Endodermal cell (in vitro differentiated cells): ENCODE measurements around the gene IL20. TPM values are rescaled to one million over a fixed set of nuclear protein-coding genes. Genes with fewer than 3 reads are reported as not detected.

Source experiments
- DNase-seq: peaks from one replicate; pipeline ENCODE4 v3.0.0-alpha.2; 2017
- H3K27ac ChIP-seq: 2 replicates; pipeline ENCODE4 v1.5.1; 2013; ENCODE audit warnings: mild to moderate bottlenecking, low read depth, low read length, moderate library complexity
- H3K27me3 ChIP-seq: 2 replicates; pipeline ENCODE4 v1.6.1; 2013; ENCODE audit warnings: mild to moderate bottlenecking, low read length, moderate library complexity; ENCODE audit not compliant: insufficient read depth, control insufficient read depth, poor library complexity, severe bottlenecking
- H3K36me3 ChIP-seq: 2 replicates; pipeline ENCODE4 v1.7.0; 2013; ENCODE audit warnings: mild to moderate bottlenecking, low read length, moderate library complexity; ENCODE audit not compliant: control insufficient read depth, insufficient read depth
- H3K4me1 ChIP-seq: one replicate; pipeline ENCODE4 v1.7.0; 2013; ENCODE audit warnings: low read length; ENCODE audit not compliant: control insufficient read depth, insufficient read depth
- H3K4me3 ChIP-seq: 2 replicates; pipeline ENCODE4 v1.5.1; 2013; ENCODE audit warnings: mild to moderate bottlenecking, low read length, moderate library complexity
- H3K9ac ChIP-seq: 2 replicates; pipeline ENCODE4 v1.6.1; 2013; ENCODE audit warnings: mild to moderate bottlenecking, low read length, moderate library complexity; ENCODE audit not compliant: poor library complexity, severe bottlenecking; ENCODE audit errors: extremely low read depth
- H3K9me3 ChIP-seq: 2 replicates; pipeline ENCODE4 v1.6.1; 2013; ENCODE audit warnings: mild to moderate bottlenecking, low read length, moderate library complexity; ENCODE audit not compliant: control insufficient read depth
- H3K27ac Mint-ChIP-seq: 2 replicates; pipeline ENCODE4 v1.8.0; 2020; ENCODE audit warnings: mixed read lengths
- H3K27me3 Mint-ChIP-seq: 2 replicates; pipeline ENCODE4 v1.8.0; 2021; ENCODE audit warnings: mild to moderate bottlenecking, mixed read lengths; ENCODE audit not compliant: insufficient read depth
- H3K36me3 Mint-ChIP-seq: 2 replicates; pipeline ENCODE4 v1.8.0; 2020; ENCODE audit warnings: low read depth, mixed read lengths
- H3K4me1 Mint-ChIP-seq: 2 replicates; pipeline ENCODE4 v1.8.0; 2020; ENCODE audit warnings: mixed read lengths
- H3K4me3 Mint-ChIP-seq: 2 replicates; pipeline ENCODE4 v1.8.0; 2020; ENCODE audit warnings: mild to moderate bottlenecking, moderate library complexity, mixed read lengths
- H3K9me3 Mint-ChIP-seq: 2 replicates; pipeline ENCODE4 v1.8.0; 2020; ENCODE audit warnings: mild to moderate bottlenecking, mixed read lengths
- WGBS, 2 experiments: methylation state at CpG; one replicate each; pipeline versions ENCODE4 v1.1.5 to v1.1.7; 2013; ENCODE audit warnings: missing lambda C conversion rate in 2 of 2, mixed read lengths in 1 of 2; ENCODE audit not compliant: insufficient coverage in 1 of 2, insufficient read length in 1 of 2; 5-methylcytosine and 5-hydroxymethylcytosine counted together
- total RNA-seq, 2 donors: library from RNA; stranded (reverse); fragmentation: NEBNext Ultra II Directional in 1 of 2; extraction: Animal tissue kit (Norgen Biotek cat#: 25700) in 1 of 2; gene quantifications; 2 replicates in 1 of 2; 3 replicates in 1 of 2; pipeline ENCODE4 v1.2.1, GENCODE V29; 2021
- TF ChIP-seq, protein P1 (sequence below): fragments of 200-600 bp; sonication (generic); conservative IDR thresholded peaks from 2 replicates; pipeline ENCODE4 v1.5.0; 2021; ENCODE audit warnings: antibody characterized with exemption, mild to moderate bottlenecking

Gene IL20
- total RNA-seq, 2 donors from 2014 or later = not detected

DNA sequence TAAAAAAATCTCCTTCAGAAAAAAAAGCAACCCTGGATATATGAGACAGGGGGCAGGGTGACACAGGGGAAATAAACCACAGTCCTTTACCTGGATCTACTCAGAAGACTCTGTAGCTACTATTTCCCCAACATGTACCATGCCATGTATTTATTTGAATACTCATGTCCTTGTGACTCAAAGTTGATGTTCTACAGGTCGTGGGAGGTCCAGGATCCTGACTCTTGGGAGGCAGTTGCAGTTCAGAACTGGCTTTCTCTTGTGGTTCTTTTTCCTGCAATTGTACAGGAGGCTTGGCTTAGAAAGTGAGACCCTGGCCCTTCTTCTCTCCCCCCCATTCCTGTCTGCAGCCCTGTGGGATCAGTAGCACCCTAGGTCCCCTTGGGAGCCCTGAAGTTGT is 26.0 kb downstream of the IL20 start:
- Mint-ChIP-seq H3K27me3 (peaks cover 2% of the 10 kb centered on the region), H3K36me3 (no peaks in the 10 kb centered on the region), H3K9me3 (no peaks in the 10 kb centered on the region), H3K4me3 (no peak overlapping the region), H3K27ac (no peak overlapping the region), H3K4me1 (peaks cover 17% of the 10 kb centered on the region)
- 71 to 89% methylated on average over 1 of the region's 1 CpG for WGBS, 2 experiments
- no peaks in the 10 kb centered on the region for H3K4me1 ChIP-seq
- H3K9me3 ChIP-seq = no peaks in the 10 kb centered on the region
- TF ChIP-seq, protein P1, sequence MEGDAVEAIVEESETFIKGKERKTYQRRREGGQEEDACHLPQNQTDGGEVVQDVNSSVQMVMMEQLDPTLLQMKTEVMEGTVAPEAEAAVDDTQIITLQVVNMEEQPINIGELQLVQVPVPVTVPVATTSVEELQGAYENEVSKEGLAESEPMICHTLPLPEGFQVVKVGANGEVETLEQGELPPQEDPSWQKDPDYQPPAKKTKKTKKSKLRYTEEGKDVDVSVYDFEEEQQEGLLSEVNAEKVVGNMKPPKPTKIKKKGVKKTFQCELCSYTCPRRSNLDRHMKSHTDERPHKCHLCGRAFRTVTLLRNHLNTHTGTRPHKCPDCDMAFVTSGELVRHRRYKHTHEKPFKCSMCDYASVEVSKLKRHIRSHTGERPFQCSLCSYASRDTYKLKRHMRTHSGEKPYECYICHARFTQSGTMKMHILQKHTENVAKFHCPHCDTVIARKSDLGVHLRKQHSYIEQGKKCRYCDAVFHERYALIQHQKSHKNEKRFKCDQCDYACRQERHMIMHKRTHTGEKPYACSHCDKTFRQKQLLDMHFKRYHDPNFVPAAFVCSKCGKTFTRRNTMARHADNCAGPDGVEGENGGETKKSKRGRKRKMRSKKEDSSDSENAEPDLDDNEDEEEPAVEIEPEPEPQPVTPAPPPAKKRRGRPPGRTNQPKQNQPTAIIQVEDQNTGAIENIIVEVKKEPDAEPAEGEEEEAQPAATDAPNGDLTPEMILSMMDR = no peak
- no peak overlapping the region for H3K27ac ChIP-seq
- no peaks in the 10 kb centered on the region for H3K36me3 ChIP-seq
- H3K27me3 ChIP-seq = no peaks in the 10 kb centered on the region
- DNase-seq = no peak
- H3K4me3 ChIP-seq = no peak overlapping the region
- no peak overlapping the region for H3K9ac ChIP-seq

DNA sequence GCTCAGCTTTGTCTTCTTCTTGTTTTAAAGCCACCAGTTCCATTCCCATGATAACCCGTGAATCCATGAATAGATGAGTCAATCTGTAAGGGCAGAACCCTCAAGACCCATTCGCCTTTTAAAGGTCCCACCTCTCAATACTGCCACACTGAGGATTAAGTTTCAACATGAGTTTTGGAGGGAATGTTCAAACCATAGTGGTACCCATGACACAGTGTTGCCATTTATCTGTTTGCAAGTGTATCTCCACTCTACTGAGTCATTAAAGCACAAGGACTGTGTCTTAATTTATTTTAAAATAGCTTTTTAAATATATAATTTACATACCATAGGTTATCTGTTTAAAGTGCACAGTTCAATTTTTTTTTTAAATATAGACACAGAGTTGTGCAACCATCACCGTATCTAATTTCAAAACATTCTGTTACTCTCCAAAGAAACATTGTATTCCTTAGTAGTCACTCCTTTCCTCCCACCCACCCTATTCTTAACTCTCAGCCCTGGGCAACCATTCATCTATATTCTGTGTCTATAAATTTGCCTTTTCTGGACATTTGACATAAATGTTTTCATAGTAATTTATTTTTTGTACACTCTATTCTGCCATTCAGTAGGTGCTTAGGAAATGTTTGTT is 27.0 kb downstream of the IL20 start:
- H3K27me3 Mint-ChIP-seq = peaks cover 5% of the 10 kb centered on the region
- H3K4me1 Mint-ChIP-seq = peaks cover 17% of the 10 kb centered on the region
- Histone ChIP-seq H3K27me3 (no peaks in the 10 kb centered on the region), H3K9me3 (no peaks in the 10 kb centered on the region), H3K36me3 (no peaks in the 10 kb centered on the region), H3K27ac (no peak overlapping the region), H3K9ac (no peak overlapping the region), H3K4me3 (no peak overlapping the region), H3K4me1 (no peaks in the 10 kb centered on the region)
- no peaks in the 10 kb centered on the region for H3K36me3 Mint-ChIP-seq
- no peaks in the 10 kb centered on the region for H3K9me3 Mint-ChIP-seq
- no peak overlapping the region for H3K27ac Mint-ChIP-seq
- WGBS, 2 experiments = 91 to 100% methylated on average over 2 to 3 of the region's 3 CpGs
- TF ChIP-seq, protein P1 = no peak
- no peak for DNase-seq
- H3K4me3 Mint-ChIP-seq = no peak overlapping the region

DNA sequence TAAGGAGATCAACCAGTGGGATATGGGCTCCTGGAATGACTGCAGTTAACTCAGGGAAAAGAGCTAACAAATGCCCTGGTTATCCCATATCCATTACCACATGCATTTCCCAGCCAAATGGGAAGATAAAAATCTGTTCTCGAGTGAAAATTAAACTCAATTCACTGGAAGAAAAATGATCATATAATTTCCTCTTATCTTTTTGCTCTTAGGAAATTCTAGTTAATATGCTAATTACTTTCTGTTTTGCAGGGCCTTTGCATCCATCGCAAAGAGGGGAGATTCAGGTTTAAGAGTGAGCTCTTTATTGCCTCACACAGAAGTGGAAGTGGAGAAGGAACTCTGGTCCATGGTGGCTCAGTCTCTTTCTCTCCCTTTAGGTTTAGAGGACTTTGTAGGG is 28.0 kb downstream of the IL20 start:
- Mint-ChIP-seq H3K4me3 (no peak overlapping the region), H3K9me3 (no peaks in the 10 kb centered on the region), H3K27ac (no peak overlapping the region), H3K36me3 (no peaks in the 10 kb centered on the region), H3K4me1 (peaks cover 17% of the 10 kb centered on the region), H3K27me3 (peaks cover 7% of the 10 kb centered on the region)
- Histone ChIP-seq H3K27ac (no peak overlapping the region), H3K36me3 (no peaks in the 10 kb centered on the region), H3K9me3 (no peaks in the 10 kb centered on the region), H3K27me3 (no peaks in the 10 kb centered on the region), H3K4me3 (no peak overlapping the region), H3K9ac (no peak overlapping the region), H3K4me1 (no peaks in the 10 kb centered on the region)
- no peak for DNase-seq
- TF ChIP-seq, protein P1 = no peak
- WGBS, 2 experiments = 88 to 100% methylated on average over 1 to 2 of the region's 2 CpGs
